Astrocyte (in vitro differentiated cells and primary cell): ENCODE results near the gene ROBO3. TPM values are rescaled to one million over a fixed set of nuclear protein-coding genes. Genes with fewer than 3 reads are reported as not detected.

Source experiments
- DNase-seq: peaks from one replicate; pipeline ENCODE4 v3.0.0-alpha.2; 2010; ENCODE audit warnings: low read depth
- FAIRE-seq: peaks from 2 replicates; lab custom pipeline; 2011; peaks lifted over from hg19 to GRCh38; lab: Jason Lieb, UNC
- H2AFZ ChIP-seq: 2 replicates; pipeline ENCODE4 v1.6.0; 2012; ENCODE audit warnings: low read depth, low read length, inconsistent platforms
- H3K27ac ChIP-seq: 2 replicates; pipeline ENCODE4 v1.5.1; 2011; ENCODE audit warnings: low read depth, low read length, inconsistent platforms
- H3K27me3 ChIP-seq: 2 replicates; pipeline ENCODE4 v1.6.0; 2011; ENCODE audit warnings: low read length, inconsistent platforms; ENCODE audit not compliant: insufficient read depth
- H3K36me3 ChIP-seq: 2 replicates; pipeline ENCODE4 v1.5.1; 2011; ENCODE audit warnings: low read length, inconsistent platforms; ENCODE audit not compliant: insufficient read depth
- H3K4me1 ChIP-seq: 2 replicates; pipeline ENCODE4 v1.5.1; 2011; ENCODE audit warnings: low read length, inconsistent platforms; ENCODE audit not compliant: insufficient read depth
- H3K4me2 ChIP-seq: 2 replicates; pipeline ENCODE4 v1.6.0; 2012; ENCODE audit warnings: low read length, inconsistent platforms
- H3K4me3 ChIP-seq: 2 replicates; pipeline ENCODE4 v1.5.1; 2011; ENCODE audit warnings: low read depth, mild to moderate bottlenecking, low read length, inconsistent platforms; ENCODE audit not compliant: insufficient read depth
- H3K79me2 ChIP-seq: 2 replicates; pipeline ENCODE4 v1.6.0; 2012; ENCODE audit warnings: mild to moderate bottlenecking, low read length, inconsistent platforms; ENCODE audit not compliant: insufficient read depth
- H3K9ac ChIP-seq: 2 replicates; pipeline ENCODE4 v1.6.0; 2012; ENCODE audit warnings: mild to moderate bottlenecking, low read length, inconsistent platforms
- H3K9me3 ChIP-seq: 2 replicates; pipeline ENCODE4 v1.5.1; 2012; ENCODE audit warnings: low read depth, mild to moderate bottlenecking, low read length, inconsistent platforms; ENCODE audit not compliant: insufficient read depth
- H4K20me1 ChIP-seq: 2 replicates; pipeline ENCODE4 v1.6.0; 2012; ENCODE audit warnings: low read length, inconsistent platforms; ENCODE audit not compliant: insufficient read depth
- H3K27ac Mint-ChIP-seq: one replicate; pipeline ENCODE4 v1.8.0; 2021; ENCODE audit warnings: mild to moderate bottlenecking, mixed read lengths; ENCODE audit not compliant: unreplicated experiment
- H3K27me3 Mint-ChIP-seq: one replicate; pipeline ENCODE4 v1.8.0; 2021; ENCODE audit warnings: low read depth, mixed read lengths; ENCODE audit not compliant: unreplicated experiment
- H3K36me3 Mint-ChIP-seq: one replicate; pipeline ENCODE4 v1.8.0; 2021; ENCODE audit warnings: low read depth, mixed read lengths; ENCODE audit not compliant: unreplicated experiment
- H3K4me1 Mint-ChIP-seq: one replicate; pipeline ENCODE4 v1.8.0; 2021; ENCODE audit warnings: low read depth, mixed read lengths; ENCODE audit not compliant: unreplicated experiment
- H3K4me3 Mint-ChIP-seq: one replicate; pipeline ENCODE4 v1.8.0; 2021; ENCODE audit warnings: mild to moderate bottlenecking, moderate library complexity, mixed read lengths; ENCODE audit not compliant: unreplicated experiment
- H3K9me3 Mint-ChIP-seq: one replicate; pipeline ENCODE4 v1.8.0; 2021; ENCODE audit warnings: mild to moderate bottlenecking, mixed read lengths; ENCODE audit not compliant: unreplicated experiment
- CTCF ChIP-seq: IDR thresholded peaks from 2 replicates; pipeline ENCODE4 v1.5.1; 2011; ENCODE audit warnings: low read depth, mild to moderate bottlenecking, inconsistent platforms, low read length, moderate library complexity; ENCODE audit not compliant: insufficient read depth
- EZH2 ChIP-seq: IDR thresholded peaks from 2 replicates; pipeline ENCODE4 v1.6.1; 2012; ENCODE audit warnings: mild to moderate bottlenecking, low read length, inconsistent platforms; ENCODE audit not compliant: insufficient read depth
- total RNA-seq: library from RNA; stranded (reverse); gene quantifications from 2 replicates; pipeline ENCODE4 v1.2.1, GENCODE V29; 2021

Gene ROBO3
- total RNA-seq, 1 donor from 2014 or later: 12.9 TPM

DNA sequence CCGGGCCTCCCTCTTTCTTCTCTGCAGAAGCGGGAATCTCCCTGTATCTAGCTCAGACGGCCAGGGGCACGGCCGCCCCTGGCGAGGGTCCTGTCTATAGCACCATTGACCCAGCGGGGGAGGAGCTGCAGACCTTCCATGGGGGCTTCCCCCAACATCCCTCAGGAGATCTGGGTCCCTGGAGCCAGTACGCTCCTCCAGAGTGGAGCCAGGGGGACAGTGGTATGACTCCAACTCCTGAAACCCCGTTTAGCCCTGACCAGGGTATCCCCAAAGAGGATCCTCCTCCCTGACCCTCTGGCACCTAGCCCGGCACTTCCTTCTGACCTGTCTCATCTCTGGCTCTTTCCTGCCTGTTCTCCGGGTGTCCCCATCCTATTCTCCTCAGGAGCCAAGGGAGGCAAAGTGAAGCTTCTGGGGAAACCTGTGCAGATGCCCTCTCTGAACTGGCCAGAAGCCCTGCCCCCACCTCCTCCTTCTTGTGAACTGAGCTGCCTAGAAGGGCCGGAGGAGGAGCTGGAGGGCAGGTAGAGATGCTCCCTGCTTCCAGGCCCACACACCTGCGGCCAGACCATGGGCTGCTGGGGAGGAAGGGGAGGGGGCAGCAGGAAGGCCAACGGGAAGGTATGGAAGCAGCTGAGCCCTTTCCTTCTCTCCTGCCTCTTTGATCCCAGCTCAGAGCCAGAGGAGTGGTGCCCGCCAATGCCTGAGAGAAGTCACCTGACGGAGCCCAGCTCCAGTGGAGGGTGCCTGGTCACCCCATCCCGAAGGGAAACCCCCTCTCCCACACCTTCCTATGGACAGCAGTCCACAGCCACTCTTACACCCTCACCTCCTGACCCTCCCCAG lies 12.9 kb downstream of the ROBO3 start:
- no peak overlapping the region for H3K27ac ChIP-seq
- no peak overlapping the region for H3K9ac ChIP-seq
- H2AFZ ChIP-seq: no peak overlapping the region
- no peaks in the 10 kb centered on the region for H3K36me3 ChIP-seq
- H3K4me2 ChIP-seq: peak overlapping the region; percentile 95
- no peak for FAIRE-seq
- DNase-seq: no peak
- H3K4me1 ChIP-seq: peaks cover 20% of the 10 kb centered on the region
- Mint-ChIP-seq H3K27ac (no peak overlapping the region), H3K36me3 (peaks cover 2% of the 10 kb centered on the region), H3K27me3 (peaks cover 37% of the 10 kb centered on the region), H3K4me1 (peaks cover 10% of the 10 kb centered on the region), H3K4me3 (no peak overlapping the region), H3K9me3 (peaks cover 2% of the 10 kb centered on the region)
- no peak overlapping the region for H3K4me3 ChIP-seq
- TF ChIP-seq EZH2: no peak
- no peak for TF ChIP-seq CTCF
- H3K79me2 ChIP-seq: no peaks in the 10 kb centered on the region
- H3K9me3 ChIP-seq: no peaks in the 10 kb centered on the region
- peaks cover 1% of the 10 kb centered on the region for H3K27me3 ChIP-seq
- no peaks in the 10 kb centered on the region for H4K20me1 ChIP-seq

DNA sequence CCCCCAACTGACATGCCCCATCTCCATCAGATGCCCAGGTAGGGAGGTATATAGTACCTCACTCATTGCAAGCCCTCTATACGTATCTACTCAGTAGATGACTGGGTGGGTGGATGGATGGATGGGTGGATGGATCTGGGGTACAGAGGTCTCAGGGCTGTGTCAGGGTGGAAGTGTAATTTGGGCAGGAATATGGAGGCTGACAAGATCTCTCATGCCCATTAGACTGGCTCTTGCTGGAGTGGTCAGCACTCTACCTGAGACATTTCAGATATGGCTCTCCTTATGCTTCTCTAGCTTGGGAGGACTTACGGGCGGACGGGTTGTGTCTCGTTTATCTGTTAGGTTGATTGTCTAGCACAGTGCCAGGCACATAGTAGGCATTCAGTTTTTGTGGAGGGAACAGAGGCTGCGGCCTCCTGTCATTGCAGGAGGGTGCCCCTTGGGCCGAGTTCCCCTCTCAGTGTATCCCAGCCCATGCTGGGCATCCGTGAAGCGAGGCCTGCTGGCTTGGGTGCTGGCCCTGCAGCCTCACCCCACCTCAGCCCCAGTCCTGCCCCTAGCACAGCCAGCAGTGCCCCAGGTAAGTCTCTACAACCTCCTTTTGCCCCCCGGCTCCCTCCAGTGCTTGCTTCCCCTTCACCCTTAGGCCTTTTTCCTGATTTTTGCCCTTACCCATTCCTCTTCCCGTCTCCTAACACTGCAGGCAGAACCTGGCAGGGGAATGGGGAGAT lies 13.7 kb downstream of the ROBO3 start:
- no peaks in the 10 kb centered on the region for H3K36me3 ChIP-seq
- H2AFZ ChIP-seq: no peak overlapping the region
- Mint-ChIP-seq H3K36me3 (peaks cover 2% of the 10 kb centered on the region), H3K27ac (no peak overlapping the region), H3K9me3 (peaks cover 4% of the 10 kb centered on the region), H3K4me1 (peaks cover 11% of the 10 kb centered on the region), H3K4me3 (no peak overlapping the region), H3K27me3 (peaks cover 29% of the 10 kb centered on the region)
- no peaks in the 10 kb centered on the region for H3K9me3 ChIP-seq
- no peak overlapping the region for H3K9ac ChIP-seq
- H3K27me3 ChIP-seq: no peaks in the 10 kb centered on the region
- H3K27ac ChIP-seq: no peak overlapping the region
- peaks cover 20% of the 10 kb centered on the region for H3K4me1 ChIP-seq
- no peak overlapping the region for H3K4me3 ChIP-seq
- H4K20me1 ChIP-seq: no peaks in the 10 kb centered on the region
- no peaks in the 10 kb centered on the region for H3K79me2 ChIP-seq
- FAIRE-seq (no peak), DNase-seq (no peak)
- no peak overlapping the region for H3K4me2 ChIP-seq
- no peak for TF ChIP-seq EZH2
- no peak for TF ChIP-seq CTCF
